Lower lobe of right lung (tissue), 2 donors: ENCODE data around the gene BBX. TPM values are rescaled to one million over a fixed set of nuclear protein-coding genes. Genes with fewer than 3 reads are reported as not detected.

Experiments
- ATAC-seq, 2 donors: fragments of 200-7000 bp; cut with Tn5 transposase; one replicate each; pipeline ENCODE4 v1.9.1; 2020 to 2022; ENCODE audit warnings: mild to moderate bottlenecking in 2 of 2, moderate library complexity in 2 of 2
- DNase-seq: peaks from one replicate; pipeline ENCODE4 v3.0.0-alpha.2; 2020
- H3K27ac ChIP-seq: fragments of 200-600 bp; one replicate; pipeline ENCODE4 v1.8.0; 2022
- H3K27me3 ChIP-seq: fragments of 200-600 bp; one replicate; pipeline ENCODE4 v1.8.0; 2022; ENCODE audit warnings: low read depth
- H3K36me3 ChIP-seq: fragments of 200-600 bp; one replicate; pipeline ENCODE4 v1.8.0; 2022; ENCODE audit warnings: mild to moderate bottlenecking
- H3K4me1 ChIP-seq: fragments of 200-600 bp; one replicate; pipeline ENCODE4 v1.8.0; 2022
- H3K4me3 ChIP-seq: fragments of 200-600 bp; one replicate; pipeline ENCODE4 v1.8.0; 2022; ENCODE audit warnings: mild to moderate bottlenecking
- H3K9me3 ChIP-seq: fragments of 200-600 bp; one replicate; pipeline ENCODE4 v1.8.0; 2022
- intact Hi-C: fragments of 100-400 bp; cut with DNase I; formaldehyde crosslinking; loops from one replicate; pipeline ENCODE4 v1.11.0; 2022
- total RNA-seq: library from RNA; stranded (reverse); fragmentation: NEBNext Ultra II Directional; extraction: Animal tissue kit (Norgen Biotek cat#: 25700); gene quantifications from one replicate; pipeline ENCODE4 v1.2.1, GENCODE V29; 2021
- TF ChIP-seq, protein P1 (sequence below): fragments of 200-600 bp; IDR thresholded peaks from one replicate; pipeline ENCODE4 v1.8.0; 2022; ENCODE audit warnings: antibody characterized with exemption, mild to moderate bottlenecking
- donor health status: DM: no; HTN: yes; CAD: no; lungs with severe emphysema.

BBX gene
- total RNA-seq, 1 donor from 2014 or later = 58.3 TPM

DNA sequence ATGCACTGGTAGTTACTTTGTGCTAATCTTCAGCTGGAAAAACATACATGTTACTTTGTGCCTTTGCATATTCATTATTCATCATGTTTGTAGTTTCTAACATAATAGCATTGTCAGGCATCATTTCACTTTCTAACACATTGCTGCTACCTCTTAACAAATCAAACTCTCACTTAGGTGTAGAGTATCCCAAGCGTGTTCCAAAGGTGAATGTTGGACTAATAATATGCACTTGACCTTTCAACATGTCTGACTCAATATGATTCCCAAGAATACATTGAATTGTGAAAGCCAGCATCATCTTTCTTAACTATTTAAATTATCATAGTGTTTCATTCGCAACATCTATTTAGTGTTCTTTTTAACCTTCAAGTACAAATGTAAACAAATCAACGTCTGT lies 211.6 kb downstream of the BBX start:
- no peaks in the 10 kb centered on the region for H3K9me3 ChIP-seq
- no peak for DNase-seq
- H3K27me3 ChIP-seq = no peaks in the 10 kb centered on the region
- intact Hi-C loops = no loop called here
- H3K4me1 ChIP-seq = no peaks in the 10 kb centered on the region
- TF ChIP-seq, protein P1, sequence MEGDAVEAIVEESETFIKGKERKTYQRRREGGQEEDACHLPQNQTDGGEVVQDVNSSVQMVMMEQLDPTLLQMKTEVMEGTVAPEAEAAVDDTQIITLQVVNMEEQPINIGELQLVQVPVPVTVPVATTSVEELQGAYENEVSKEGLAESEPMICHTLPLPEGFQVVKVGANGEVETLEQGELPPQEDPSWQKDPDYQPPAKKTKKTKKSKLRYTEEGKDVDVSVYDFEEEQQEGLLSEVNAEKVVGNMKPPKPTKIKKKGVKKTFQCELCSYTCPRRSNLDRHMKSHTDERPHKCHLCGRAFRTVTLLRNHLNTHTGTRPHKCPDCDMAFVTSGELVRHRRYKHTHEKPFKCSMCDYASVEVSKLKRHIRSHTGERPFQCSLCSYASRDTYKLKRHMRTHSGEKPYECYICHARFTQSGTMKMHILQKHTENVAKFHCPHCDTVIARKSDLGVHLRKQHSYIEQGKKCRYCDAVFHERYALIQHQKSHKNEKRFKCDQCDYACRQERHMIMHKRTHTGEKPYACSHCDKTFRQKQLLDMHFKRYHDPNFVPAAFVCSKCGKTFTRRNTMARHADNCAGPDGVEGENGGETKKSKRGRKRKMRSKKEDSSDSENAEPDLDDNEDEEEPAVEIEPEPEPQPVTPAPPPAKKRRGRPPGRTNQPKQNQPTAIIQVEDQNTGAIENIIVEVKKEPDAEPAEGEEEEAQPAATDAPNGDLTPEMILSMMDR = no peak
- H3K4me3 ChIP-seq = no peak overlapping the region
- H3K27ac ChIP-seq = no peak overlapping the region
- no peak for ATAC-seq
- H3K36me3 ChIP-seq = peaks cover 10% of the 10 kb centered on the region

DNA sequence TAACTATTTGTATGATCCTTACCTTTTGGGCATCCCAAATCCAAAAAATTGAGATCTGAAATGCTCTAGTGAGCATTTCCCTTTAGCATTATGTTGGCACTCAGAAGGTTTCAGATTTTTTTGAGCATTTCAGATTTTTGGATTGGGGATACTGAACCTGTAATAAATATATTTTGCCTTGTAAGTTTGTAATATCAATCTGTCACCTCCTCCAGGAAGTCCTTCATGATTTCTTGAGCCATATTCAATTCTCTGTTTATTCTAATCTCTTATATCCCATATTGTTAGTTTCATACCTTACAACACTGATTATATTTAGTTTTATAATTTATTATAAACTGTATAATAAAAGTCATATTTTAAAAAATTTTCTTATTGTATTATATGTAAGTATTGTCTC lies 215.2 kb downstream of the BBX start:
- Histone ChIP-seq H3K9me3 (no peaks in the 10 kb centered on the region), H3K4me3 (no peak overlapping the region), H3K27ac (no peak overlapping the region), H3K36me3 (peaks cover under 1% of the 10 kb centered on the region), H3K27me3 (no peaks in the 10 kb centered on the region), H3K4me1 (no peaks in the 10 kb centered on the region)
- ATAC-seq = no peak
- intact Hi-C loops = no loop called here
- no peak for DNase-seq
- TF ChIP-seq, protein P1 = no peak

DNA sequence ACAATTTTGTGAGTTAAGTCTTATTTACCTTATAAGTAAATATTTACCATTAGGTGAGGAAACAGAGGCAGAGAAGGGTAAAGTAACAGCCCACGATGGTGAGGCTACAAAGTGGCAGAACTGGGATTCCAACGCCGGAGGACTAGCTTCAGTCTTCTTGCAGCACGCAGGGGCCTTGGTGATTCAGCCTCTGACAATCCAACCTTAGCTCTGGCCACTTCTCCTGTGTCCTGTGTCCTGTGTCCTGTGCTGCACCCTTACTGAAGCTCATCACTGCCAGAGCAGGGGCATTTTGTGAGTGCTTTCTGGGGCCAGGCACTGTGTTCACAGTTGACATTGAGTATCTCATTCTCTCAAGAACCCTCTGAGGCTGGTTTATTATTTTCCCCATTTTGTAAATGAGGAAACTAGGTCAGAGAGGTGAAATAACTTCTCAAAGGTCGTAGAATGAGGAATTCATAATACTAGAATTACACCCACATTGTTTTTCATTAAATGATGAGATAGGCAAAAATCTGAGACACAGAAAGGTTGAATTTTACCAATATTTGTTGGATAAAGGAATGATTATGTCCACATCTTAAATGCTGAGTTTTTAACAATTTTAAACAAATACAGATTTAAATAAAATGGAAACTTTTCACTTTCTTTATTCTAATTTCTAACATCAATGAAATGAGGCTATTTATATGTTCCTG lies 215.9 kb downstream of the BBX start:
- TF ChIP-seq, protein P1 = no peak
- DNase-seq (no peak), ATAC-seq (no peak)
- intact Hi-C loops = no loop called here
- Histone ChIP-seq H3K27ac (no peak overlapping the region), H3K4me3 (no peak overlapping the region), H3K9me3 (no peaks in the 10 kb centered on the region), H3K36me3 (no peaks in the 10 kb centered on the region), H3K27me3 (no peaks in the 10 kb centered on the region), H3K4me1 (no peaks in the 10 kb centered on the region)

DNA sequence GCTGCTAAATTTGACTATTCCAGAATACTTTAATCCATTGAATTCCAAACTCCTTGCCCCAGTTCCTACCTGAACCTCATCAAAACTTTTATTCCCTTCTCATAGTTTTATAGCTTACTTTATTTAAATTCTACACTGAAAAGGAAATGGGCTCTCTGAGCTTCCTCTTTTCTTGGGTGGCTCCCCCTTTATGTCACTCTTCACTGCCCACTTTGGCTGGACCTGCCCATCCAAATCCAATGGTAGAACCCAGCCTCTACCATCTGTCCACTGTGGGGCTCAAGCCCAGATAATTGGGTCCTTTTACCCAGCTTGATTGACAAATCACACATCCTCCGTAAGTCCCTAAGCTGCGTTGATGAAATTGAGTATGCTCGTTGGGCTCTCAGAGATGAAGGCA lies 216.5 kb downstream of the BBX start:
- DNase-seq = no peak
- Histone ChIP-seq H3K4me3 (no peak overlapping the region), H3K27me3 (no peaks in the 10 kb centered on the region), H3K36me3 (no peaks in the 10 kb centered on the region), H3K27ac (no peak overlapping the region), H3K9me3 (no peaks in the 10 kb centered on the region), H3K4me1 (no peaks in the 10 kb centered on the region)
- TF ChIP-seq, protein P1 = no peak
- intact Hi-C loops = no loop called here
- no peak for ATAC-seq

DNA sequence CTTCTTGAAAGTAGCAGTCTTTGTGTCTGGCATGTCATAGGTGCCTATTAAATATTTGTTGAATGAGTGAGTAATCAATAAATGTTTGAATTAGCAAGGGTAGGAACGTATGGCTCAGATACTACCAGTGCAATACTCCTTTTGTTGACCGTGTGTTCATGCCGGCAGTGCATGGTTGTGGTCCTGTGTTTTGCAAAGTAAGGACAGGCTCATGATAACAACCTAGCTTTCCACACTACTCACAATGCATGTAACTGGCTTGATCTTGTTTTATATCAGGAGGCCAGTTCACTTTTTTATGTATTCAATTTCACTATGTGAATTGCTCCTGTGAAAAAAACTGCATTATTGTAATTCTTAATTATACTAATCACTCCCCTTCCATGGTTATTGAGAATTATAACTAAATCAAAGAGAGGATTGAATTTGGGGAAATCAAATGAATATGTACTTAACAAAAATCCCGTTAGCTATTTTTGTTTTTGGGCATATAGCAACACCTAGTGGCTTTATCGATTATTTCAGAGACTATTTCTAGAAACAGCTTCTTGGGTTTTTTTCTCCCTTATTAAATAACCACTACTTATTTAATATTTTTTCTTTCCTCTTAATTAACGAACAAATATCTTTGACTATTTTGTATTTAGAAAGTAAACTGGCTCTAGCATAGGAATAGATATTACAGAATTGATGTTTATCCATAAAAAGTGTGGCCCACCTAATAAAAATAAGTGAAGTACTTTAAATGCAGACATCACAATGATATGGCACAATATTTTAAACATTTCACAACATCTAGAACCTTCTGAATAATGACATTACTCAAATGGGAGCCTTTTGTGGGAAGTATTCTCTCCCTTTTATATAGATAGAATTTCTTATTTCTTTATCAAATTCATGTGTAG lies 218.5 kb downstream of the BBX start:
- TF ChIP-seq, protein P1 = peak; percentile 54
- intact Hi-C loops = no loop called here
- no peak for DNase-seq
- Histone ChIP-seq H3K27me3 (no peaks in the 10 kb centered on the region), H3K27ac (no peak overlapping the region), H3K4me1 (no peaks in the 10 kb centered on the region), H3K9me3 (no peaks in the 10 kb centered on the region), H3K4me3 (no peak overlapping the region), H3K36me3 (no peaks in the 10 kb centered on the region)
- ATAC-seq = no peak
